Pancreas (tissue), 10 donors: Measurements from ENCODE around the gene YIPF7. TPM values are rescaled to one million over a fixed set of nuclear protein-coding genes. Genes with fewer than 3 reads are reported as not detected.

Source experiments
- ATAC-seq, 4 donors: fragments of 200-7000 bp; cut with Tn5 transposase; one replicate each; pipeline versions ENCODE4 v1.8.0 to v1.9.1; 2020; ENCODE audit warnings: mild to moderate bottlenecking in 4 of 4, moderate library complexity in 4 of 4
- DNase-seq, 6 donors: peaks; one replicate each; pipeline ENCODE4 v3.0.0-alpha.2; 2020
- FAIRE-seq: peaks from 2 replicates; lab custom pipeline; 2012; peaks lifted over from hg19 to GRCh38; lab: Jason Lieb, UNC
- H3K27ac ChIP-seq, 4 donors: fragments of 200-600 bp; sonication (generic); 1 replicate in 3 of 4; 2 replicates in 1 of 4; pipeline versions ENCODE4 v1.5.0 to v1.8.0; 2020
- H3K27me3 ChIP-seq, 4 donors: fragments of 200-600 bp; one replicate each; pipeline ENCODE4 v1.8.0; 2021
- H3K36me3 ChIP-seq, 3 donors: fragments of 200-600 bp; sonication (generic) in 1 of 3; one replicate each; pipeline versions ENCODE4 v1.5.0 to v1.8.0; 2020 to 2021
- H3K4me1 ChIP-seq, 3 donors: fragments of 200-600 bp; one replicate each; pipeline ENCODE4 v1.8.0; 2021
- H3K4me3 ChIP-seq, 4 donors: fragments of 200-600 bp; sonication (generic) in 2 of 4; one replicate each; pipeline versions ENCODE4 v1.5.0 to v1.8.0; 2020 to 2021
- H3K9me3 ChIP-seq, 4 donors: fragments of 200-600 bp; one replicate each; pipeline ENCODE4 v1.8.0; 2021
- CTCF ChIP-seq, 4 donors: fragments of 200-600 bp; sonication (generic) in 3 of 4; IDR thresholded peaks; one replicate each; pipeline versions ENCODE4 v1.5.0 to v1.8.0; 2021; ENCODE audit warnings: antibody characterized with exemption in 4 of 4
- WGBS, 2 donors: extraction: QIAGEN DNeasy Blood & Tissue Kit; methylation state at CpG; one replicate each; pipeline ENCODE4 v1.1.7; 2013; 5-methylcytosine and 5-hydroxymethylcytosine counted together
- intact Hi-C, 3 donors: fragments of 100-400 bp; cut with DNase I; formaldehyde crosslinking; loops; one replicate each; pipeline versions ENCODE4 v1.11.1 to v1.14.2; 2022
- polyA plus RNA-seq, 2 donors: library from polyadenylated mRNA; stranded (reverse); fragments of 200-250 nt; gene quantifications; one replicate each; pipeline ENCODE4 v1.2.3, GENCODE V29; 2013
- total RNA-seq, 6 donors: library from RNA; stranded (reverse); fragmentation: NEBNext Ultra II Directional in 4 of 6; extraction: Animal tissue kit (Norgen Biotek cat#: 25700) in 4 of 6; gene quantifications; one replicate each; pipeline versions ENCODE4 v1.2.1 to v1.2.4, GENCODE V29; 2021 to 2023
- donor health status: healthy with polysubstance abuse.
- donor health status: DM: no; HTN: no; CAD: no; lungs with moderate emphysema.
- donor health status: DM: no; HTN: no; CAD: no.
- donor health status: control.
- donor health status: control.
- donor health status: Bipolar disorder and iron deficiency.
- donor health status: DM: yes; HTN: yes; CAD: no.
- donor health status: DM: no; HTN: no; CAD: no.
- donor health status: DM: no; HTN: no; CAD: no.
- donor health status: DM: yes; HTN: yes; CAD: no.

YIPF7 gene
- total and polyA plus RNA-seq, 8 donors: 0.14 TPM; not detected in 7

GRCh38 chr4:44632733-44633132 is 18.7 kb downstream of the YIPF7 start:
- DNase-seq (no peak), ATAC-seq (no peak)
- WGBS, 2 donors: 63 to 69% methylated on average over 8 of the region's 8 CpGs

GRCh38 chr4:44632089-44632488 is 19.3 kb downstream of the YIPF7 start:
- no peaks in the 10 kb centered on the region for H3K9me3 ChIP-seq
- peak; percentile 32 for FAIRE-seq
- no peaks in the 10 kb centered on the region for H3K4me1 ChIP-seq
- TF ChIP-seq CTCF (IDR thresholded peaks at IDR 0.05): no peak
- no peaks in the 10 kb centered on the region for H3K36me3 ChIP-seq
- no peak for DNase-seq
- no peak overlapping the region for H3K27ac ChIP-seq
- ATAC-seq: no peak
- peaks cover 0 to 3% (median 0%) of the 10 kb centered on the region in 4 donors for H3K27me3 ChIP-seq
- H3K4me3 ChIP-seq: no peak overlapping the region
- 65% methylated on average over 4 of the region's 4 CpGs for WGBS, 2 donors
- intact Hi-C loops: no loop called here

More at GRCh38 chr4:44632733-44633132, 18.7 kb downstream of the YIPF7 start:
- Histone ChIP-seq H3K9me3 (no peaks in the 10 kb centered on the region), H3K4me1 (no peaks in the 10 kb centered on the region), H3K27ac (no peak overlapping the region), H3K27me3 (peaks cover 0 to 3% (median 0%) of the 10 kb centered on the region in 4 donors), H3K4me3 (no peak overlapping the region), H3K36me3 (no peaks in the 10 kb centered on the region)
- FAIRE-seq: no peak
- no peak for TF ChIP-seq CTCF (IDR thresholded peaks at IDR 0.05)
- intact Hi-C loops: no loop called here

GRCh38 chr4:44629280-44629866 is 22.1 kb downstream of the YIPF7 start:
- no peaks in the 10 kb centered on the region for H3K36me3 ChIP-seq
- H3K4me3 ChIP-seq: no peak overlapping the region
- intact Hi-C loops: no loop called here
- no peaks in the 10 kb centered on the region for H3K4me1 ChIP-seq
- WGBS, 2 donors: 0 to 1% methylated on average over 2 of the region's 2 CpGs
- ATAC-seq (peak; percentile 64 to 89 (median 87)), FAIRE-seq (peak; percentile 96), DNase-seq (peak in 3 of 6 donors; percentile 4 to 41 (median 21))
- peak; percentile 26 to 64 (median 58) for TF ChIP-seq CTCF (IDR thresholded peaks at IDR 0.05)
- no peaks in the 10 kb centered on the region for H3K9me3 ChIP-seq
- peaks cover 0 to 3% (median 0%) of the 10 kb centered on the region in 4 donors for H3K27me3 ChIP-seq
- no peak overlapping the region for H3K27ac ChIP-seq

- WGBS, 2 donors: 13 to 14% methylated on average over 1 of the region's 1 CpG
- TF ChIP-seq CTCF (IDR thresholded peaks at IDR 0.05): no peak
- no peak for ATAC-seq
- FAIRE-seq: no peak
- DNase-seq: no peak
- intact Hi-C loops: no loop called here
- H3K9me3 ChIP-seq: no peaks in the 10 kb centered on the region
- no peaks in the 10 kb centered on the region for H3K4me1 ChIP-seq
- H3K27me3 ChIP-seq: no peaks in the 10 kb centered on the region
- no peak overlapping the region for H3K27ac ChIP-seq
- H3K4me3 ChIP-seq: no peak overlapping the region
- H3K36me3 ChIP-seq: no peaks in the 10 kb centered on the region
Observed at GRCh38 chr4:44623676-44624075, 27.7 kb downstream of the YIPF7 start.

- ATAC-seq: no peak
- 63 to 74% methylated on average over 1 of the region's 1 CpG for WGBS, 2 donors
Observed at GRCh38 chr4:44616621-44617020, 34.8 kb downstream of the YIPF7 start.

More at GRCh38 chr4:44616621-44617020, 34.8 kb downstream of the YIPF7 start:
- no peak for TF ChIP-seq CTCF (IDR thresholded peaks at IDR 0.05)
- FAIRE-seq (no peak), DNase-seq (no peak)
- Histone ChIP-seq H3K27me3 (no peaks in the 10 kb centered on the region), H3K27ac (no peak overlapping the region), H3K4me1 (no peaks in the 10 kb centered on the region), H3K4me3 (no peak overlapping the region), H3K36me3 (no peaks in the 10 kb centered on the region), H3K9me3 (no peaks in the 10 kb centered on the region)
- intact Hi-C loops: no loop called here
